Stimulated activated naive B cell treated with anti-CD40 and anti-IgM and Interleukin-4, amounts not matched to agents 10 μg/mL and 1 μg/mL and 100 μg/mL, for 72 hours (primary cell): Measurements from ENCODE around the gene ORM1.
A peak's percentile ranks its signal among the peaks of the same experiment; 100 is the strongest.
"Not testable (repeated sequence)": the region's sequence is repeated elsewhere in the genome, so short reads cannot be mapped to it uniquely, and the experiment has no call there.

Experiments
- ATAC-seq, 2 donors: fragments of 150-1000 bp; cut with Tn5 transposase; replicated peaks; 2 replicates each; pipeline ENCODE4 v1.10.0; 2021; ENCODE audit warnings: moderate library complexity in 1 of 2
- DNase-seq: peaks from one replicate; pipeline ENCODE4 v3.0.0; 2021
- H3K27ac Mint-ChIP-seq: one replicate; pipeline ENCODE4 v1.8.0; 2022; ENCODE audit warnings: mild to moderate bottlenecking, mixed read lengths
- H3K27me3 Mint-ChIP-seq, 2 donors: one replicate each; pipeline ENCODE4 v1.8.0; 2022; ENCODE audit warnings: mixed read lengths in 2 of 2
- H3K36me3 Mint-ChIP-seq, 2 donors: one replicate each; pipeline ENCODE4 v1.8.0; 2022; ENCODE audit warnings: mixed read lengths in 2 of 2, mild to moderate bottlenecking in 1 of 2
- H3K4me1 Mint-ChIP-seq, 2 donors: one replicate each; pipeline ENCODE4 v1.8.0; 2022; ENCODE audit warnings: mixed read lengths in 2 of 2, mild to moderate bottlenecking in 1 of 2
- H3K4me3 Mint-ChIP-seq, 2 donors: one replicate each; pipeline ENCODE4 v1.8.0; 2022; ENCODE audit warnings: mild to moderate bottlenecking in 2 of 2, mixed read lengths in 2 of 2, moderate library complexity in 1 of 2
- H3K9me3 Mint-ChIP-seq, 2 donors: one replicate each; pipeline ENCODE4 v1.8.0; 2022; ENCODE audit warnings: mixed read lengths in 2 of 2, mild to moderate bottlenecking in 1 of 2

The ORM1 gene

DNA sequence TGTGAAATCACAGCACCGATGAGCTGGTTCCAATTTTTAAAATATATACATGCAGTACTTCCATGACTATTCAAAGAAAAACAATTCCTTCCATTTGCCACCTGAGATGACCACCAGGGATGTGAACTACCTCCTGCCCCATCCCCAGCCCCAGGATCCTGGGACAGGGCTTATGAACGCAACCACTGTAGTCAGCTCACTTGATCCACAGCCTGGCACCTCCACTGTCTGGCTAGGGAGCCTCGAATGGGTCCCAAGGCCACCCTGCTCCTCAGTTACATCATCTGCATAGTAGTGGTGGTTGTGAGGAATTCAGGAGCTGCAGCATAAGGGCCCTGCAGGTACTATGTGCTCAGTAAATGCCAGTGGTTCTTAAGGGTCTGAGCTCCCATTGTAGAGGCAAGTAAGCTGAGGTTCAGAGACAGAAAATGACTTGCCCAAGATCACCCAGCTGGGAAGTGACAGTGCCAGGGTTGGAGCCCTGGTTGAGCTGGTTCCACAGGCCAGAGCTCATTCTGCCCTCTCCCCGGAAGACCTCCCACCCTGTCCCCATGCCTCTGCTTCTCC, 9.7 kb downstream of the ORM1 start:
- not testable (repeated sequence) for H3K9me3 Mint-ChIP-seq

DNA sequence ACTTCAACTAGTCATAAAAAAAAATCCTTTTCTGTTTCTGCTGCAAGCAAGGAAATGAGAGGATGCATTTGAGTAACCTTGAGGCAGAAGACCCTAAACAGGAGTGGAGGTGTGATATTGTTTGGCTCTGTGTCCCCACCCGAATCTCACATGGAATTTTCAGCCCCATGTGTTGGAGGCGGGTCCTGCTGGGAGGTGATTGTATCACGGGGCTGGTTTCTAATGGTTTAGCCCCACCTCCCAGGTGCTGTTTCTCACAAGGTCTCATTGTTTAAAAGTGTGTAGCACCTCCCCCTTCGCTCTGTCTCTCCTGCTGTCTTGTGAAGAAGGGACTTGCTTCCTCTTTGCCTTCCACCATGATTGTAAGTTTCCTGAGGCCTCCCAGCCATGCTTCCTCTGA, 10.8 kb downstream of the ORM1 start:
- not testable (repeated sequence) for H3K9me3 Mint-ChIP-seq, H3K27ac Mint-ChIP-seq, DNase-seq, ATAC-seq, H3K27me3 Mint-ChIP-seq, H3K4me3 Mint-ChIP-seq
- peaks cover 12 to 37% of the 10 kb centered on the region in 2 donors for H3K4me1 Mint-ChIP-seq
- peaks cover 30 to 36% of the 10 kb centered on the region in 2 donors for H3K36me3 Mint-ChIP-seq

More for the DNA sequence above, 9.7 kb downstream of the ORM1 start:
- DNase-seq, H3K27me3 Mint-ChIP-seq: not testable (repeated sequence)
- peak; percentile 6 to 24 for ATAC-seq
- peaks cover 12 to 35% of the 10 kb centered on the region in 2 donors for H3K4me1 Mint-ChIP-seq
- peaks cover 26 to 27% of the 10 kb centered on the region in 2 donors for H3K36me3 Mint-ChIP-seq
- peak overlapping the region in 1 of 2 donors; percentile 61 for H3K4me3 Mint-ChIP-seq
- H3K27ac Mint-ChIP-seq = peak overlapping the region; percentile 74

DNA sequence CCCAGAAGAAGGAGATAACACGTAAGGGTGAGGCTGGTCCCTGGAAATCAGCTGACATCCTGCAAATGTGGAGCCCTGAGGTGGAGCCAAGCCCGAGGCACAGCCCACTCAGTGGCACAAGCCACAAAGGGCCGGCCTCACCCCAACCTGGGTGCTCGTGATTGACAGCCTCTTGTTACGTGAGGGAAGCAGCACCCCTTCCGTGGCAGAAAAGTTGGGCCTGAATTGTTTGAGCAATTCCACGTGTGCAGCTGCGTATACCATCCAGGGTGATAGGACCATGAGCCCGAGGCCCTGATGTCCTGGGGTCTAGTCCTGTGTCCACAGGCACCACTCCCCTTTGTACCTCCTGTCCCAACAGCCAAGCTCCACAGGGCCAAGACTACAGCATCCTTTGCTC, 11.6 kb downstream of the ORM1 start:
- no peak for DNase-seq
- Mint-ChIP-seq H3K27me3 (no peaks in the 10 kb centered on the region), H3K27ac (peak overlapping the region; percentile 38), H3K4me3 (no peak overlapping the region), H3K4me1 (peaks cover 19 to 44% of the 10 kb centered on the region in 2 donors), H3K36me3 (peaks cover 37 to 44% of the 10 kb centered on the region in 2 donors), H3K9me3 (peaks cover 3 to 4% of the 10 kb centered on the region in 2 donors)
- ATAC-seq = no peak

DNA sequence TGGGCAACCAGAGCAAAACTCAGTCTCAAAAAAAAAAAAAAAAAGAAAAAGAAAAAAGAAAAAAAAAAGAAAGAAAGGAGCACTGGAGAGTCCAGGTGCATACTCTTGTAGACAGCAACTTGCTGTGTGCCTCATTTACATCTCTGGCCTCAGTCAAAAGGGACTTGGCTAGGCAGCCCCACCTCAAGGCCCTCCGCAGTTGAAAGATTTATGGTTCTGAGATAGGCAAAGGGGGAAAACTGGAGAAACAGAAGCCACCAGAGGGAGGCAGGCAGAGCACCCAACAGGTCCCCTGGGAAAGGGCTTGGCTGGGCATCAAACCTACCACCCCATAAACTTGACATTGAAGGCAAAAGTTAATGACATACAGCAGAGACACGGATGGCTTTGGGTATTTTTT, 12.8 kb downstream of the ORM1 start:
- Mint-ChIP-seq H3K4me1 (peaks cover 28 to 54% of the 10 kb centered on the region in 2 donors), H3K36me3 (peaks cover 45 to 57% of the 10 kb centered on the region in 2 donors), H3K27ac (peak overlapping the region; percentile 47), H3K4me3 (no peak overlapping the region), H3K9me3 (peaks cover 3 to 4% of the 10 kb centered on the region in 2 donors), H3K27me3 (no peaks in the 10 kb centered on the region)
- DNase-seq (no peak), ATAC-seq (no peak)

DNA sequence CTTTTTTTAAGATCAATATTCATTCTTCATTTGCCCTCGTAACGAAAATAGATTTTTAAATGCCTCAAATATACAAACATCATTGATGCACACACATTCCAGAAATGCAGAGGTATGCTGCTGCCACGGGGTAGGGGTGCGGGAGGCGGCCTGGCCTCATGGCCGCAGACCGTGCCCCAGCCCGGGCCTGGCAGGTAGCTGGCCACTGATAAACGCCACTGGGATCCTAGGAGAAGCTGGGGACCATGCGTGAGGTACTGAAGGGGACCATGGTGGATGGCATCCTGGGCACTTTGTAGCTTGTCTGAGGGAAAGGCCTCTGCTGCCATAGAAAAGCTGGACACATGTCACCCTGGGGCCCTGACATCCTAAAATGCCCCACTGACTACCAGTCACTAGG, 13.3 kb downstream of the ORM1 start:
- peak overlapping the region in 1 of 2 donors; percentile 19 for H3K4me3 Mint-ChIP-seq
- peaks cover 47 to 61% of the 10 kb centered on the region in 2 donors for H3K36me3 Mint-ChIP-seq
- no peak for DNase-seq
- no peaks in the 10 kb centered on the region for H3K27me3 Mint-ChIP-seq
- no peak for ATAC-seq
- H3K9me3 Mint-ChIP-seq = peaks cover 3 to 4% of the 10 kb centered on the region in 2 donors
- H3K4me1 Mint-ChIP-seq = peaks cover 24 to 53% of the 10 kb centered on the region in 2 donors
- peak overlapping the region; percentile 47 for H3K27ac Mint-ChIP-seq

DNA sequence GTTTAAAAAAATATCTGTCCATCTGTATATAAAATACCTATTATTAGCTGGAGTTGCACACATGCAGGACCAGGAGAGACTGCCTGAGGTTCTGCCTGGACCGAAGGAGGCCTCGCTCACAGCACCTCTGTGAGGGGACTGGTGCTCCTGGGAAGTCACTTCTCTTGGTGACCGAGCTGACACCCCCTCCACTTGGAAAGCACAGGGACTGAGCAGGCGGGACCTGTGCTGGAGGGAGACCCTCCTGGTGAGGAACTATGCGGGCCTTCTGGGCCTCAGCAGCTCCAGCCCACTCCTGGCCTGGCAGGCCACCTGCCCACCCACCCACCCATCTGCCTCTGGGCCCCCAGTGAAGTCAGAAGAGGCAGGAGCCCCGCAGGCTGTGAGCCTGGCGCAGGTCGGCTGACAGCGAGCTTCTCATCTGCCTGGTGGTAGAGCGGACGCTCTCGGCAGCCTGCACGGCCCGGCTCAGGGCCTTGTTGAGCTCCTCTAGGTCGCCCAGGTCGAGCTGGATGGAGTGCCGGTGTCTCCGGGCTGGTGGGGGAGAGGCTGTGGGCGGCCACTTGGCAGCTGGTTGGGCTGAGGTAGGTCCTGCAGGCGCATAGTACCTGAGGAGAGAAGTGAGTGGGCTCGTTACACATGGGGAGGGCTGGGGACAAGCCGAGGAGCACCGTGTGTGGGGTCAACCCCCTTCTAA, 13.9 kb downstream of the ORM1 start:
- peaks cover 3 to 4% of the 10 kb centered on the region in 2 donors for H3K9me3 Mint-ChIP-seq
- no peaks in the 10 kb centered on the region for H3K27me3 Mint-ChIP-seq
- peaks cover 26 to 53% of the 10 kb centered on the region in 2 donors for H3K4me1 Mint-ChIP-seq
- no peak for DNase-seq
- no peak for ATAC-seq
- H3K4me3 Mint-ChIP-seq = no peak overlapping the region
- peak overlapping the region; percentile 89 for H3K27ac Mint-ChIP-seq
- peaks cover 54 to 68% of the 10 kb centered on the region in 2 donors for H3K36me3 Mint-ChIP-seq

DNA sequence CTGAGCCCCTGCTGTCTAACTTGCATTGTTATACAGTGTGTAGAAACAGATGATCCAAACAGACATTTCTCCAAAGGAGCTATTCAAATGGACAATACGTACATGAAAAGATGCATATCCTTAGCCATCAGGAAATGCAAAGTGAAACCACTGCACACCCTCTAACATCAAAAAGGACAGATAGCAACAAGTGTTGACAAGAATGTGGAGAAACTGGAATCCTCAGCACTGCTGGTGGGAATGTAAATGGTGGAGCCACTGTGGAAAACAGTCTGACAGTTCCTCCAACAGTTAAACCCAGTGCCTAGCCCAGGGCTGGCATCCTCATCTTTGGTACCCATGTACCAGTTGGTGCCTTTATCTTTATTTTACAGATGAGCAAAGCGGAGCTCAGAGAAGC, 15.3 kb downstream of the ORM1 start:
- no peak for ATAC-seq
- Mint-ChIP-seq H3K36me3 (peaks cover 62 to 75% of the 10 kb centered on the region in 2 donors), H3K9me3 (peaks cover 3 to 4% of the 10 kb centered on the region in 2 donors), H3K4me1 (peaks cover 27 to 50% of the 10 kb centered on the region in 2 donors), H3K4me3 (no peak overlapping the region), H3K27ac (peak overlapping the region; percentile 11), H3K27me3 (no peaks in the 10 kb centered on the region)
- no peak for DNase-seq

DNA sequence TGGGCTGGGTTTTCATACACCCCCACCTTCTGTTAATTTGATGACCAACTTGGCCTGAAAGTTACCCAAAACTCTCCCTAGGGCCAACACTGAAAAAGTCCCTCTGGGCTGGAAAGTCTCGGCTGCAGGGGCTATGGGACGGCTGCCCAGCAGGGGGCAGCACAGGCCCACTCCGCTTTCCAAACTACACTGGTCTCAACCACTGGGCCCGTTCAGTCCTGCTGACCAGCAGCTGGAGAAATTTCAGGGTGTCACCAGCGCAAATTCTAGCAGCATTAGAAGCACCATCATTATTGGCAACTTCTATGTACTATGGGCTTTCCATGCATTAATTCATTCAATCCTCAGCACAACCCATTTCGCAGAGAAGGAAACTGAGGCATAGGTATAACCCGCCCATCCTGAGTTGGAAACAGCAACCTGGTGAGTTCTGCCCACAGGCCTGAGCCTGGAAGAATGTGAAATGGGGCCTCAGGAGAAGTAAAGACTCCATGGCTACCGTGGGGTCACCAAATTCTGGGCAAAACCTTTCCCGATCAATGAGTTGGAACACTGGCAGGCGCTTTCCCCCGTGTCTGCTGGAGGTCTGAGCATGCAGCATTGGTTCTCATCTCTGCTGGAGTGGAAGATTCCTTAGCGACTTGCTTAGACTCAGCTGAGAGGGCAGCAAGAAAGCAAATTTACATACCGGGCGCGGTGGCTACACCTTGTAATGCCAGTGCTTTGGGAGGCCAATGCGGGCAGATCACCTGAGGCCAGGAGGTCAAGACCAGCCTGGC, 16.4 kb downstream of the ORM1 start:
- DNase-seq (peak; percentile 45), ATAC-seq (peak; percentile 82 to 83)
- Mint-ChIP-seq H3K27ac (peak overlapping the region; percentile 80), H3K4me1 (peaks cover 31 to 58% of the 10 kb centered on the region in 2 donors), H3K27me3 (no peaks in the 10 kb centered on the region), H3K4me3 (no peak overlapping the region), H3K9me3 (peaks cover 3 to 4% of the 10 kb centered on the region in 2 donors), H3K36me3 (peaks cover 71 to 86% of the 10 kb centered on the region in 2 donors)

DNA sequence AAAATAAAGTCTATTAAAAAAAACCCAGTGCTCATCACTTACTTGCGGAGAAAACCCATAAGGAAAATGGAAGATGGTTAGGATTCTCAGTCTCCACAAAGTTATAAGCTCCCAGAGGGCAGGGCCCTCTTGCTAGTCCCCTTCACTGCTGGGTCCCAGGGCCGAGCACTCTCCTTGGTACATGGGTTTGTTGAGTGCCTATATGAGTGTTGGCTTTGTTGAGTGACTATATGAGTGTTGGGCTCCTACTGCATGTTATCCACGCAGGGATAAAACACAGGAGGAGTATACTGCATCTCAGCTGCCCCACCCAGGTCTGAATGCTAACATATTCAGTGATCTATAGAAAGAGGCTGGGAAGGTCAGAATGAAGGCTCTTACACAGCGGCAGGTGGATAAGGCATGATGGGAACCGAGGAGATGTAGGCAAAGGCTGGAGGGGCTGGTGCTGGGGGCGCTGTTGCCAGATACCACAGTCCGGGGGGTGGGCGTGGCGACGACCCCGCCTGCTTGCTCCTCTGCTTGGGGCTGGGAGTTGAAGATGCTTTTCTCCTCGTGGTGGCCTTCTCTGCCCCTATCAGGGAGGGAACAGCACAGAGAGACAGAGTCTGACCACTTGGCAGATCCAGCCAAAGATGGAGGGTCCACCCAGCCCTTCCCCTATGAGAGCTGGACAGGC, 18.4 kb downstream of the ORM1 start:
- Mint-ChIP-seq H3K9me3 (no peaks in the 10 kb centered on the region), H3K36me3 (peaks cover 67 to 81% of the 10 kb centered on the region in 2 donors), H3K4me3 (no peak overlapping the region), H3K27ac (peak overlapping the region; percentile 56), H3K4me1 (peaks cover 31 to 59% of the 10 kb centered on the region in 2 donors), H3K27me3 (no peaks in the 10 kb centered on the region)
- no peak for ATAC-seq
- DNase-seq = no peak

DNA sequence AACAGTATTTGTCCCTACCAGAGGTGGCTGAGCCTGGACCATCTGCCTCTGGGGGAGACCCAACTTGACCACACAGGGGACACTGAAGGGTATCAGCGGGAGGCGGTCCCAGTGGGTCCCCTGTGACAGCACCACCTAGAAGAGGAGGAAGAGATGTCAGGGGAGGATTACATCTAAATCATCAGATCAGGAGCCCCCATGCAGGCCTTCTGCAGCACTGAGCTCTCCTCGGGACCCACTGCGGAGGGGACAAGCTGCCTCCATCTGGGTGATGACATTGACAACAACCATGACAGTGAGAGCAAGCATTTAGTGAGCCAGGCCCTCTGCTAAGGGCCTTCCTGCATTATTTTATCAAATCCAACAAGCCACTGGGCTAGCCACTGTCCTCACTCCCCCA, 19.1 kb downstream of the ORM1 start:
- H3K4me1 Mint-ChIP-seq = peaks cover 35 to 57% of the 10 kb centered on the region in 2 donors
- H3K27me3 Mint-ChIP-seq = no peaks in the 10 kb centered on the region
- DNase-seq (no peak), ATAC-seq (no peak)
- H3K27ac Mint-ChIP-seq = peak overlapping the region; percentile 56
- H3K36me3 Mint-ChIP-seq = peaks cover 68 to 79% of the 10 kb centered on the region in 2 donors
- no peak overlapping the region for H3K4me3 Mint-ChIP-seq
- no peaks in the 10 kb centered on the region for H3K9me3 Mint-ChIP-seq

DNA sequence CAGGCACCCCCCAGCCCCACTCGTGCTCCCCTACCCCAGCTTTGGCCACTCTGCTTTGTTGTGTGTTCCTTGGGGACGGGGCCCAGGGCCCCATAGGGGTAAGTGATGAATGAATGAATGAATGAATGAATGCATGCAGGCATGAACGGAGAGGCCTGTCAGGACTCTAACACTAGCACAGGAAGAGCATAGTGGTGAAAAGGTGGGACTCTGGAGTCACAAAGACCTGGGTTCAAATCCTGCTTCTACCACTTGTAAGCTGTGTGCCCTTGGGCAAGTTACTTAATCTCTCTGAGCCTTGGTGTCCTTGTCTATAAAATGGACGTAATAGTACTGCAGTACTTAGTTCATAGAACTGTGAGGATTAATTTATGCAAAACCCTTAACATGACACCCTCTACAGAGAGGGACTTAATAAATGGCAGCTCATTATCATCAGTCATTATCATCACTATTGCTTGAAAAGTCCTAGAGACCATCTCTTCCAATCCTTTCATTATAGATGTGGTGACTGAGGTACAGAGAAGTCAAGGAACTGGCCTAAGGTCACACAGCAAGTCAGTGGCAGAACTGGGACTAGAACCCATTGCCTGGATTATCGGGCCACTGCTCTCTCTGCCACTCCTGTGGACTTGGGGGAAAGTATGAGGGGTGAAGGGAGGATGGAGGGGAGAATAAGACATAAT, 20.0 kb downstream of the ORM1 start:
- Mint-ChIP-seq H3K4me1 (peaks cover 37 to 60% of the 10 kb centered on the region in 2 donors), H3K36me3 (peaks cover 68 to 78% of the 10 kb centered on the region in 2 donors), H3K4me3 (no peak overlapping the region), H3K9me3 (no peaks in the 10 kb centered on the region), H3K27me3 (no peaks in the 10 kb centered on the region), H3K27ac (peak overlapping the region; percentile 74)
- DNase-seq (no peak), ATAC-seq (no peak)

DNA sequence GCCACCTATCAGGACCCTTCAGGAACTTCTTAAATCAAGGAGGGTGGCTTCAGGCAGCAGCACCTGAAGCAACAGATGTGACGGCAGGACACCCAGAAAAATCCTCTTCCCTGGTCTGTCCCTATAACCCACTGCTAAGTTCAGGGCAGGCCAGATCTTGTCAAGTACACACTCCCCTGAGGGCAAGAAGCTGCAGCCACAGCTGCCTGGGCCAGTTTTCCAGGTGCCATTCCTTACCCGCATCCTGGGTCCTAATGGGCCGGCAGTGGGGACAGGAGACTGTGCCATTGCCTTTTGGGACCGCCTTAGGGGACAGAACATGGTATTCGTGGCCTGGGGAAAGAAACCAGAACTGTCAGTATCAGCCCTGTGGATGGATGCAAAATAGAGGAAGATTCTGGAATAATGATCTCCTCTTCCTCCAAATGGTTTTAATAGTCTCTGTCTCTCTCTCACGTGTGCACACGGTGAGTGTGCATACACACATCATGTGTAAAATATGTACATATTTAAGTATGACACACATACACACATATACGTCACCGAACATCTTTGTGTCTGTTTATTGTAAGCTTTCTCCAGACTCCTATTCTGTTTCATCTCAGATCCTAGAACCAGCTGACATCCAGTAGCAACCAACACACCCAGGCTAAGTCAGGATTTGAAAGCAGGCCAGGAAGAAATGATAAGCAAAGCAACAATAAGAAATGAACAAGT, 20.7 kb downstream of the ORM1 start:
- peaks cover 74 to 80% of the 10 kb centered on the region in 2 donors for H3K36me3 Mint-ChIP-seq
- no peak overlapping the region for H3K4me3 Mint-ChIP-seq
- H3K4me1 Mint-ChIP-seq = peaks cover 44 to 67% of the 10 kb centered on the region in 2 donors
- DNase-seq = no peak
- H3K9me3 Mint-ChIP-seq = no peaks in the 10 kb centered on the region
- peak overlapping the region; percentile 77 for H3K27ac Mint-ChIP-seq
- no peak for ATAC-seq
- no peaks in the 10 kb centered on the region for H3K27me3 Mint-ChIP-seq

DNA sequence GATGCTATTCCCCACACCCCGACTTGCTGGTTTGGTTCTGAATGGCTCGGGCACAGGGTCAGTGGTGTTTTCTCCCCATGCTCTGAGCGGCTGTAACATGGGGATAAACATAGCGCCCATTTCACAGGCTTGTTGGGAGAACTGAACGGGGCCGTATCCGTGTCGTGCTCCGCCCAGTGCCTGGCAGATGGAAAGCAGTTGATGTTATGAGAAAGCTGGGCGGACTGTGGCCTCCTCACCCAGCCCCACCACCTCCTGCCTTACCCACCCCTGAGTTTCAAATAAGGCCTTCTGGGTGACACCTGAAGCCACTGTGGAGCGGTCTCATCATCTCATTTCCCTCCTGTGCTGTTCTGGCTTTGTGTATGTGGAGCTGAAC, 21.3 kb downstream of the ORM1 start:
- Mint-ChIP-seq H3K4me3 (no peak overlapping the region), H3K9me3 (no peaks in the 10 kb centered on the region), H3K4me1 (peaks cover 44 to 67% of the 10 kb centered on the region in 2 donors), H3K27me3 (no peaks in the 10 kb centered on the region), H3K36me3 (peaks cover 73 to 78% of the 10 kb centered on the region in 2 donors), H3K27ac (peak overlapping the region; percentile 77)
- DNase-seq (no peak), ATAC-seq (no peak)
